ENCODE data around the gene UQCC5. TPM values are rescaled to one million over a fixed set of nuclear protein-coding genes. Genes with fewer than 3 reads are reported as not detected.

UQCC5 gene
- total and polyA plus RNA-seq, 2 donors (not counting 3 experiments of a cell fraction or from before 2014, with no cell fraction given): 9.9 to 22.6 TPM

DNA sequence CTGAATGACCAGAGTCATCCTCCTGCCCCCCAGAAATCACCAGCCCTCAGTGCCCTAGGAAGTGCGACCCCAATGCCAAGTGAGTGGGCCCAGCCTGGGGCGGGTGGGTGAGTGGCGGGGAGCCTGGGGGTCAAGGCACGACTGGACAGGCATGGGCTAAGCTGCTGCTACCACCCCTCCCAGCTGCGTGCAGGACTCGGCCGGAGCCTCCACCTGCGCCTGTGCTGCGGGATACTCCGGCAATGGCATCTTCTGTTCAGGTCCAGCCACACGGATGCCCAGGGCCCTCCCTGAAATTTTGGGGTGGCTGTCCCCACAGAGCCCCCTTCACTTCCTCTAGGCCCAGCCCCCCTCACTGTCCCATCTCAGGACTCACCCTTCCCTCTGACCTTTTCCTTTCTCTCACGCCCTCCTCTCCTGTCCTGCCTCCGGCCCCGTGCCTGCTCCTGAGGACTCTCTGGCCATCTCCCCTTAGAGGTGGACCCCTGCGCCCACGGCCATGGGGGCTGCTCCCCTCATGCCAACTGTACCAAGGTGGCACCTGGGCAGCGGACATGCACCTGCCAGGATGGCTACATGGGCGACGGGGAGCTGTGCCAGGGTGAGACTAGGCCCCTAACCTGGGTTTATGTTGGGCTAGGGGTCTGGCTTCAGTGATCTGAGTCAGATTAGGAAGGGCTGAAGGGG is 19.8 kb upstream of the UQCC5 start:
- Histone ChIP-seq H2AFZ (ENCODE audit: low read depth, low read length) (no peak overlapping the region), H4K20me1 (replicated peaks; ENCODE audit: control insufficient read depth, extremely low read depth, insufficient read depth, low read length) (no peaks in the 10 kb centered on the region), H3K36me3 (ENCODE audit: control insufficient read depth in 2 of 2, extremely low read depth in 1 of 2, insufficient read depth in 2 of 2, low read length in 2 of 2) (peaks cover 23 to 89% of the 10 kb centered on the region in 2 experiments), H3K27me3 (ENCODE audit: control insufficient read depth in 2 of 2, insufficient read depth in 2 of 2, low read length in 2 of 2) (no peaks in the 10 kb centered on the region), H3K9me3 (replicated peaks; ENCODE audit: control insufficient read depth, insufficient read depth, low read length) (no peaks in the 10 kb centered on the region), H3K4me1 (ENCODE audit: control insufficient read depth, extremely low read depth, insufficient read depth, low read length) (no peaks in the 10 kb centered on the region), H3K79me2 (ENCODE audit: control insufficient read depth, insufficient read depth, low read length) (no peaks in the 10 kb centered on the region), H3K27ac (ENCODE audit: insufficient read depth, low read depth, low read length) (no peak overlapping the region), H3K9me1 (replicated peaks; ENCODE audit: control insufficient read depth, extremely low read depth, insufficient read depth, low read length) (no peaks in the 10 kb centered on the region), H3K4me3 (replicated peaks in 1 of 3; ENCODE audit: insufficient read depth in 1 of 3, low read depth in 1 of 3, low read length in 3 of 3) (no peak overlapping the region), H3K9ac (replicated peaks; ENCODE audit: extremely low read depth, insufficient read depth, low read length) (no peak overlapping the region), H3K4me2 (ENCODE audit: insufficient read depth, low read length) (no peak overlapping the region)
- intact Hi-C loops (cut with micrococcal nuclease): no loop called here
- TSS peak; percentile 3 for BruUV-seq (replicated peaks)
- ChIA-PET POLR2A (no interaction called here), CTCF (no interaction called here)
- no peak for TF ChIP-seq GATA2 (IDR thresholded peaks at IDR 0.05; ENCODE audit: insufficient read depth, insufficient read length, low read depth, low read length)
- TF ChIP-seq POLR2A (IDR thresholded peaks at IDR 0.05; ENCODE audit: low read depth, low read length): no peak
- TF ChIP-seq JUN (IDR thresholded peaks at IDR 0.05; ENCODE audit: borderline replicate concordance, insufficient read depth, insufficient read length, low read depth): no peak
- TF ChIP-seq, protein P1, sequence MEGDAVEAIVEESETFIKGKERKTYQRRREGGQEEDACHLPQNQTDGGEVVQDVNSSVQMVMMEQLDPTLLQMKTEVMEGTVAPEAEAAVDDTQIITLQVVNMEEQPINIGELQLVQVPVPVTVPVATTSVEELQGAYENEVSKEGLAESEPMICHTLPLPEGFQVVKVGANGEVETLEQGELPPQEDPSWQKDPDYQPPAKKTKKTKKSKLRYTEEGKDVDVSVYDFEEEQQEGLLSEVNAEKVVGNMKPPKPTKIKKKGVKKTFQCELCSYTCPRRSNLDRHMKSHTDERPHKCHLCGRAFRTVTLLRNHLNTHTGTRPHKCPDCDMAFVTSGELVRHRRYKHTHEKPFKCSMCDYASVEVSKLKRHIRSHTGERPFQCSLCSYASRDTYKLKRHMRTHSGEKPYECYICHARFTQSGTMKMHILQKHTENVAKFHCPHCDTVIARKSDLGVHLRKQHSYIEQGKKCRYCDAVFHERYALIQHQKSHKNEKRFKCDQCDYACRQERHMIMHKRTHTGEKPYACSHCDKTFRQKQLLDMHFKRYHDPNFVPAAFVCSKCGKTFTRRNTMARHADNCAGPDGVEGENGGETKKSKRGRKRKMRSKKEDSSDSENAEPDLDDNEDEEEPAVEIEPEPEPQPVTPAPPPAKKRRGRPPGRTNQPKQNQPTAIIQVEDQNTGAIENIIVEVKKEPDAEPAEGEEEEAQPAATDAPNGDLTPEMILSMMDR (IDR thresholded peaks at IDR 0.05; ENCODE audit: extremely low read depth in 1 of 2, insufficient read depth in 1 of 2, low read depth in 1 of 2, low read length in 2 of 2): no peak
- no peak for TF ChIP-seq MYC (IDR thresholded peaks at IDR 0.05; ENCODE audit: low read depth, low read length)
- no peak for DNase-seq (ENCODE audit: low read depth, low spot score)
- dilution Hi-C loops (cut with MboI; ENCODE audit: extremely low pct_ligation_motif_present, low sequenced_read_pairs): no loop called here
- FAIRE-seq: no peak
